Activated CD8-positive, alpha-beta memory T cell treated with anti-CD3 and anti-CD28 coated beads for 1 hour (primary cell): Measurements from ENCODE around the gene KLHL24.
"Not testable (repeated sequence)": the region's sequence is repeated elsewhere in the genome, so short reads cannot be mapped to it uniquely, and the experiment has no call there.

Experiments used
- DNase-seq, 2 donors: peaks; one replicate each; pipeline ENCODE4 v3.0.0-alpha.2; 2020; ENCODE audit warnings: low read depth in 1 of 2; ENCODE audit errors: extremely low read depth in 1 of 2

KLHL24 gene

GRCh38 chr3:183635431-183636220, at the start of gene KLHL24:
KLHL24 (plus strand) TSS chr3:183635623; CDS start chr3:183650357, 14,734 bp downstream.
- peak; percentile 69 to 84 for DNase-seq

GRCh38 chr3:183586477-183586876, 48.9 kb upstream of the KLHL24 start:
- DNase-seq: no peak

- DNase-seq: no peak
Observed at GRCh38 chr3:183587336-183587735, 48.1 kb upstream of the KLHL24 start.

GRCh38 chr3:183590442-183590841, 45.0 kb upstream of the KLHL24 start:
- no peak for DNase-seq

GRCh38 chr3:183591881-183592521, 43.4 kb upstream of the KLHL24 start:
- DNase-seq: no peak

- DNase-seq: no peak
Observed at GRCh38 chr3:183592821-183593220, 42.6 kb upstream of the KLHL24 start.

- DNase-seq: no peak
Observed at GRCh38 chr3:183594636-183595035, 40.8 kb upstream of the KLHL24 start.

GRCh38 chr3:183597959-183598358, 37.5 kb upstream of the KLHL24 start:
- DNase-seq: no peak

GRCh38 chr3:183611326-183611725, 24.1 kb upstream of the KLHL24 start:
- not testable (repeated sequence) for DNase-seq

GRCh38 chr3:183613366-183614285, 21.8 kb upstream of the KLHL24 start:
- DNase-seq: no peak

- no peak for DNase-seq
Observed at GRCh38 chr3:183618542-183618941, 16.9 kb upstream of the KLHL24 start.

- no peak for DNase-seq
Observed at GRCh38 chr3:183619010-183619409, 16.4 kb upstream of the KLHL24 start.

- no peak for DNase-seq
Observed at GRCh38 chr3:183619624-183620251, 15.7 kb upstream of the KLHL24 start.

GRCh38 chr3:183620252-183620628, 15.2 kb upstream of the KLHL24 start:
- DNase-seq: no peak

GRCh38 chr3:183622473-183622872, 12.9 kb upstream of the KLHL24 start:
- DNase-seq: not testable (repeated sequence)

GRCh38 chr3:183626877-183627594, 8.4 kb upstream of the KLHL24 start:
- DNase-seq: no peak

GRCh38 chr3:183629546-183630301, 5.7 kb upstream of the KLHL24 start:
- no peak for DNase-seq

- DNase-seq: no peak
Observed at GRCh38 chr3:183631715-183632114, 3.7 kb upstream of the KLHL24 start.

GRCh38 chr3:183632725-183633124, 2.7 kb upstream of the KLHL24 start:
- DNase-seq: not testable (repeated sequence)
